ENCODE results near the gene DNAJC11.

- no peak for TF ChIP-seq CTCF (IDR thresholded peaks at IDR 0.05 in 8 of 11, conservative IDR thresholded peaks at IDR 0.05 in 3 of 11)
- no peak for TF ChIP-seq POLR2A (IDR thresholded peaks at IDR 0.05)
These were observed 48.0 kb downstream of the DNAJC11 start for GRCh38 chr1:6653436-6654290.
